ENCODE measurements around the gene TMEM221.

The TMEM221 gene

DNA sequence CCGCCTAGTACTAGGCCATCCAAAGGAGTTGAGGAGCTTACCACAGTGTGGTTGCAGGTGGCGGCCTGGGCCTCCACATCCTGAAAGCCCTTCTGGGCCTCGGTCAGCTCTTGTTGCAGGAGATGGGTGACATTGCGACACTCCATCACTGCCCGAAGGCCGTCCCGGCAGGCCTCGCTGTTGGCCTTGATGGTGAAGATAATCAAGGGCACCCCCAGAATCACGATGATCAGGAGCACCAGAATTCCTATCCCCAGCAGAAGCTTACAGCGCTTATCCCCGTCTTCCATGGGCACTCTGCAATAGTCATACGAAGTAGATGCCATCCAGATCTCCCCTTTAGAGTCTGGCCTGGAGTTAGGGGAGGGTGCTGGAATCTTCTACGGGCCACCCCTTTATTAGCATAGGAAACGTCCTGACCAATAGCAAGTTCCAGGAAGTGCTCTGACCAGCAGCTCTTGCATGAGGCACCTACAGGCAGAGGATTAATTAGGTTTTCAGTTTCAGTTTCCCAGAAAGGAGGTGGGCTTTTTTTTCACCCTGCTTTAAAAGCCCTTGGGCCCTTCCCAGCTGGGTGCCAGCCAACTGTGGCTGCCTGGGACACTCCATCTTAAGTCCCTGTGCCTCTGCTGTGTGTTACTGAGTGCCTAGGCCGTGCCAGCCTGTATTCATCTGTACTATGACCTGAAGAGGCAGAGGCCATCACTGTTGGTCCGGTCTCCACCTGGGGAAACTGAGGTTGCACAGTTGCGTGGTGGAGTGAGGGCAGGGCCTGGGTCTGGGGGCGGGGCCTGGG is 43.0 kb downstream of the TMEM221 start, which contains the start of gene BST2:
BST2 (minus strand) TSS at position 381 of the 796 bp plus-strand sequence; CDS start at position 326, 55 bp downstream.
- DNase-seq: peak; percentile 83 to 87

DNA sequence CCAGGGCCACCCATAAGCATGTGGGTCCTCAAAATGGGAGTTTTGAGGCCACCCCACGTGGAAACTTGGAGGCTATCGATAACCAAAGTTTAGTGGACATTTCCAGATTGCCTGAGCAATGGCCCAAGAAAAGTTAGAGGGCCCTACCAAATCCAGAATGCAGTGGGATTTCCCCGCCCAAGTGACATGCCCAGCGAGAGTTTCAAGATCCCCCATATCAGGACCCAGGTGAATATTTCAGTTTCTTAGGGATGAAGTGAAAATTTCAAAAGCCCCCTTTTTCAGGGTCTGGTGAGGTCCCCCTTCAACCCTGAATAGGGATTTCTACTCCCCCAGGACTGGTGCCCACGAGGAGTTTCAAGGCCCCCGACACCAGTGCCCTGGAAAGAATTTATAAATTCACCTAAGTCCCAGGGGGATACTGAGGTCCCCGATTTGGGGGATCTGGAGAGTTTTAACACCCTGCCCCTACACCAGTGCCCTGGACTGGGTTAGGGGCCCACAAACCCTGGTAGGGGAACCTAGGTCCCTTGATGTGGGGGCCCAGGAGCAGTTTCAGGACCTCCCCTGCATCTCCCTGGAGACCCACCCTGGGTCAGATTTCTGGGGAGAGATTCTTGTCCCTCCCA is 43.7 kb downstream of the TMEM221 start:
- no peak for DNase-seq

DNA sequence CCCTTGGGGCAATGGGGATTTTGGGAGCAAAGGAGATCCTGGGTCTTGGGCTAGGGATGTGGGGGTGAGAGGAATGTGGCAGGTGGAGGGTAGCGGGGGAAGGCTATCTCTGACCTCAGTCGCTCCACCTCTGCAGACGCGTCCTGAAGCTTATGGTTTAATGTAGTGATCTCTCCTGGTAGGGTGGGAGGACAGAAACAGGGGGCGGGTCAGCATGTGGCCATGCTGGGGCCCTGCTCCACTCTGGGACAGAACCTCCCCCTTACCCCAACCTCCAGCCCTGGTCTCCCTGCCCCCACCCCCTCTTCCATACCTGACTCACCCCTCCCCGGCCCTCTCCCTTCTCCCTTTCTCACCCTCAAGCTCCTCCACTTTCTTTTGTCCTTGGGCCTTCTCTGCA is 44.5 kb downstream of the TMEM221 start:
- no peak for DNase-seq

DNA sequence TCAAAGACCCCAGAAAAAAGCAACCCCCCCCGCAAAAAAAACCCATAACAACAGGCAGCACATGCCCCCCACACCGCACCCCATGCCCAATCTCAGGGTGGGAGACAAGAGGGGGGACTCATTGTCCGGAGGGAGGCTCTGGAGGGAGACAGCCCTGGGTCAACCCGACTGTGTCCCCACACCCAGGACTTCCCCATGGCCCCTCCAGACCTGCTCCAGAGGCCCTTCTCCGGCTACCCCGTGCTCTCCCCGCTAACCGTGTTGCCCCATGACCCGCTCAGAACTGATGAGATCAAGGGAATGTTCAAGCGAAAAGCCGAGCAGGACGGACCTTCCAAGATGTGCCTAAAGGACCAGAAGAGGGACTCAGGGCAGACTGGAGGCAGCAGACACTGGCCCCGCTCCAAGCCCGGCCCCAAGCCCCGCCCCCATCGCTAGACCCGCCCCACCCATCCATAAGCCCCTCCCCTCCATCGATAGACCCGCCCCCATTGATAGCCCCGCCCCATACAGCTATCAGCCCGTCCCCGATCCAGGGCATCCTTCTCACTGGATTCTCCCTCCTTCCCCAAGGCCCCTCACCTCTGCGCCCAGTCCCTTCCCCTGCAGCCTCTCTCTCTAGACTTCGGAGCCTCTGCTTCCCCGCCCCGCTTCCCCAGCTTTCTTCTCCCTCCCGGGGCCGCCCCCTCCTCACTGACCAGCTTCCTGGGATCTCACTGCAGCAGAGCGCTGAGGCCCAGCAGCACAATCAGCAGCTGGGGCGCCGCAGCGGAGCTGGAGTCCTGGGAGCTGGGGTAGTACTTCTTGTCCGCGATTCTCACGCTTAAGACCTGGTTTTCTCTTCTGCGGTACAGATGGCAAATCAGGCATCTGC is 45.2 kb downstream of the TMEM221 start:
- DNase-seq: peak; percentile 9 to 18

DNA sequence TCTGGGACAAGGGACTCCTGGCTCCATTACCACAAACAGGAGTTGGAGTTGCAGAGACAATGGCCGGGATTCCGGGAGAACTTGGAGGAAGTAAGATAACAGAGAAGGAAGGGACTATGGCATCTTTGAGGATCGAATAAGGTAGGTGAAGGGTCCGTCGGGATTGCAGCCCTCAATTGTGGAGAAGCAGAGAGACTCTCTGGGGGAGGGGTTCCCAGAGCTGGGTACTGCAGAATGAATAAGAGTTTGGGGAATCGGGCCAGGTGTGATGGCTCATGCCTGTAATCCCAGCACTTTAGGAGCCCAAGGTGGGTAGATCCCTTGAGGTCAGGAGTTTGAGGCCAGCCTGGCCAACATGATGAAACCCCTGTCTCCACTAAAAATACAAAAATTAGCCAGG is 46.8 kb downstream of the TMEM221 start:
- no peak for DNase-seq

DNA sequence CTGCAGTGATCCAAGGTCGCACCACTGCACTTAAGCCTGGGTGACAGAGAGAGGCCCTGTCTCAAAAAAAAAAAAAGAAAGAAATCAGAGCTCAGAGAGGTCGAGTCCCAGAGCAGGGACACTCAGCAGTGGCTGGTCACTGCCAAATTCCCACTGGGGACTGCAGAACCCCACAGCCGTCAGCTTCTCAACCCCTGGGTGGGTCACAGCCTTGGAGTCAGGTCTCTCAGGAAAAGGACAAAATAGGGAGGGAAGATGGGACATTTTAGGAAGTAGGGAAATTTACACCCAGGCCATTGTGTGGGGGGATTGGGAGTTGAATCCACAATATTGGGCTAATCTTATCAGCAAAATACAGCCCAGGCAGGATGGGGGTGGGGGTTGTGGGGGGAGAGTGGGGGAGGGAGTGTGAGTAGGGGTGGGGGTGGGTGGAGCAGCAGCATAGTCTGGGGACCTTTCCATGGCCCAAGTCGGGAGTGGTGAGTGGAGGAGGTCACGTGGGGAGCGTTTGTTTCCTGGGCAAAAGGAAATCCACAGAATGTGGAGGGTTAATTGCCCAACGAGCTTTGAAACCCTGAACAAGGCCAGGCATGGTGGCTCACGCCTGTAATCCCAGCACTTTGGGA is 49.5 kb downstream of the TMEM221 start:
- DNase-seq: no peak

DNA sequence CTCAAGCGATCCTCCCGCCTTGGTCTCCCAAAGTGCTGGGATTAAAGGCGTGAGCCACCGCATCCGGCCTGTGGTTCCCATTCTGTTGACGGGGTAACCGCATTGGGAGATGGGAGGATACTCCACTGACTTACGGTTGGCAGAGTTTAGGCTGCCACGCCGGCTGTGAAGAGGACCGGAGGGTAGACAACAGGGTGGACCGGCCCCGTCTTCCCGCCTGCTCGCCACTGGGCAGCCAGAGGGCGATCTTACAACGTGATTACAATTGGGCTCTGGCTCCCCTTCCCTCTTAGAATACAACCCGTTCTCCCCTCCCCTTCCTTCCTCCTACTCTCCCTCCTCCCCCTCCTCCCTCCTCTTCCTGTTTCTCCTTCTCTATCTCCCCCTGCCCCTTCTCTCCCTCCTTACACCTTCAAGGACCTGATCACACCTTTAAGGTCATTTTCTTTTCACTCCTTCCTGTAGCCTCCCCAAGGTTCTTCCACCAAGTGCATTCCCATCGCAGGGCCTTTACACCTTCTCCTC is 53.5 kb downstream of the TMEM221 start:
- peak; percentile 40 to 64 for DNase-seq

DNA sequence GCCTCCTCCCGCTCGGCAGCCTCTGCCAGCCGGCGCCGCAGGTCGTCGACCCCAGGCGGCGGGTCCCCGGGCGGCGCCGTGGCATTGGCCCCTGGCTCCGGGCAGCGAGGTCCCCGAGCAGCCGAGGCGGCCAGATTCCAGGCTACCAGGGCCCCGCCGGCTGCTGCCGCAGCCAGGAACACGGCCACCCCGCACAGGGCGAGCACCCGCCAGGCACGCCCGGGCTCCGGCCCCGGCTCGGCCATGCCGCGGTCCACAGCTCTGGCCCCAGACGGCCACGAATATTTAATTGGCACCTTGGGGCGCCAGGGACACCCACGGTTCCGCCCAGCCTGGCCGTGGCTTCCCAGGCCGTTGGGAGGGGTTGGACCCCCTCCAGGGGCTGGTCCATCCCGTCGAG is 54.6 kb downstream of the TMEM221 start, which contains the start of gene CCDC194:
CCDC194 (minus strand) TSS at position 283 of the 400 bp plus-strand sequence; CDS start at position 245, 38 bp downstream.
- DNase-seq: no peak

DNA sequence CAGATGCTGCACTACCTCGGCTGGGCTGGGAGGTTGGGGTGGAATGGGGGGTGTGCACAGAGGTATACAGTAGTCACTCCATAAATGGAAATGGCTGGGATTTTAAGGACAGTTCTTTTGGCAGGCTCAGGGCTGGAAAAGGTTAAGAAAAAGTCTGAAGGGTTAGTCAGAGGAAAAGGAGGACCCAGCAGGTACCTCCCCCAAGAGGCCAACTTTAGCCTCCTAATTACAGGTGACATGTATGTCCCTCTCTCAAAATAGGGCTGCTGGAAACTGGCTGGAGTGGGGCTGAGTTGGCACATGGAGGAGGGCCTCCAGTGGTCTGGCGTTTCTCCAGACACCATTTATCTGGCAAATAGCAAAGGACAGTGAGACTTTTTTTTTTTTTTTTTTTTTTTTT is 55.5 kb downstream of the TMEM221 start:
- DNase-seq: no peak

DNA sequence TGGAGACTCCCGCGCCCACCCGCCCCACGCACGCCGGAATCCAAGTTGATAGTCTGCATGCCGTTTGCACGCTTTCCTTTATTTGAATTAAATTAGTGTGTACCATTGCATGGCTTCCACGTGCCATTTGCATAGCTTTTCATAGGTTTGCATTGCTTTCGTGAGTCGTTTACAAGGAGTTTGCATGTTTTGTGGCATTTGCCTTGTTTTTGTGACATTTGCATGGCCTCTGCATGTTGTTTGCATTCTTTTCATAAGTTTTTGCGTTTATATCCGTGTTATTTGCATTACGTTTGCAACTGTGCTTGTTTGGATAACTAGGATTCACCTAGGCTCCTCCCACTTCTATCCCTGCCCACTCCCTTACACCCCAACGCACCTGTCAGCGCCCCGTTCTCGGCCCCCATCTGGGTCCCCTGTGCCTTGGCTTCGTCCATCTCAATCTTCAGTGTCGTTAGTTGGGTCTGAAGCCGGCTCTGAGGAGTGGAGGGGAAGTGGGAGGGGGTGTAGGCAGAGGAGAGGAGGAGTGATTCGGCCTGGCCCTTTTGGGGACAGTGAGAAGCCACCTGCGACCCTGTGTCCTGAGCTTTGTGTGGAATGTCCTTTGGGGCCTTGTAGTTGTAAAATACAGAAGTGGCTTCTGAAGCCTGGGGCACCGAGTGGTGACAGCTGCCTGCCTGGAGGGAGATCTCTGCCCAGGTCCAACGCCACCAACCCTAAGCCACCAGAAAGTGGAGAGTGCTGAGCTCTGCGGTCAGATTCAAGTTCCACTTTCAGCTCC is 56.9 kb downstream of the TMEM221 start:
- peak; percentile 56 to 72 for DNase-seq

DNA sequence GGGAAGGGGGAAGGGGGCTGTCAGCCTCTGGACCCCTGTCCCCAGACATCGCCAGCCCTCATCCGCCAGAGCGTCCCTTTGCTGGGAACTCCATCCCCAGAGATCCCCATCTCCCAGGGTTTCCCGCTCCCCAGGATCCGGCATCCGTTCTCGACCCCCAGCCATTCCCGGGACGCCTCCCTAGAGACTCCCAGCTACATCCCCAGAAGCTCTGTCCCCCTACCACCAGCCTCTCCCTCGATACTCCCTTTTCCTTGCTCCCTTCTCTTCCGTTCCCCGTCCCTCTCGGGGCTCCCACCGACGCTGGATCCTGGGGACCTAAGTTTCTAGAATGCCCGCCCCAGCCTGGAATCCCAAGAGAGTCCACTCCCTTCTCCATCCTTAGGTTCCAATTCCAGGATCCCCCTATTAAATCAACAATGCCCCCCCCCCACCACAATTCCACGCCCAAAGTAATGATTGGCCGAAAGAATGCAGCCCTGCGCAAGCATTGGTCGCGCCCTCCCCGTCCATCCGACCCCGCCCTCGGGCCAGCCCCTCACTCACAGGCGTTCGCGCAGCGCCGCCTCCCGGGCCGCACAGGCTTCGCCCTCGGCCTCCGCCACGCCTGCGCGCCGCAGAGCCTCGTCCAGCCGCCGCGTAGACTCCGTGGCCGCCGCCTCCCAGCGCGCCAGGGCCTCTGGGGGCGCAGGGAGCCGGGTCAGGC is 57.6 kb downstream of the TMEM221 start:
- DNase-seq: peak; percentile 85 to 93

DNA sequence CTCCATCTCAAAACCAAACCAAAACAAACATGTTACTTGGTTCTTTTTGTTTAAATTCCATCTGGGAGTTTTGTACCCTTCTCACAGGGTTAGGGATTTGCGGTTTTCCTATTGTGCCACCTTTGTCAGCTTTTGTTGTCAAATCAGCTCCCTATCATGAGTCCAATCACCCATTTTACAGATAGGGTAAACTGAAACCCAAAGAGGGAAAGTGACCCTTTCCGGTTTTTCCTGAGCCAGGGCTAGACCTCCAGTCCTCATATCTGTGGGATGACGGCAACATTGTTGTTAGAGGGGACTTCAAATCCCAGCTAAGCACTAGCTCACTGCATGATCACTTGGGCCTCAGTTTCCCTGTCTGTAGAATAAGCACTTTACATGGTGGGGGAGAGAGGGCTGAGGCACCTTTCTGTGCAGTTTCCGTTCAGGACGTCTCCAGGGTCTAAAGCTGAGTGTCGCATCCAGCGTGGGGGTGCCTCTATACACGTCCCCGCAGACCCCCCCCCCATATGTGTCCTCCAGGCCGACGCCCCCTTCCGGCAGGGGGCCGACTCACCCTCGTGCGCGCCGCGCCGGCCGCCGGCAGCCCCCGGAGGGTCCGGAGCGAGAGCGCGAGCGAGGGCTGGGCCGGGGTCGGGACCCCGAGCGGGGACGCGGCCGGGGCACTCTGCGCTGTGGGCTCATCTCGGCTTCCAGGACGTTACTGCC is 58.4 kb downstream of the TMEM221 start:
- no peak for DNase-seq

DNA sequence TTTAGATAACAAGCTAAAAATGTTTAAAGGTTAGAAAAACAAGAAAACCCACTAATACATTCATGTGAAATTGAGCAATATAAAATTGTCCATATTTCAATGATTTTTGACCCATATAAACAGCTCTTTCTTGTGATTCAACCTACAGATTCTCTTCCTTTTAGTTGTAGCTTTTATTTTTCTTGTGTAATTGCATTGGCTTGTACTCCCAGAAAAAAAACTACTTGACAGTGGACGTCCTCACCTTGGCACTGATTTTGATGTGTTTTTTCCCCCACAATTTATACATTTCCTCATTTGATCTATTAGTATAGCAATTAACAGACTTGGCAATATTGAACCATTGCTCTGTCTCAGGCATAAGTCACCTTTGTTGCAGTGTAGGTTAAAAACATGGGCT is 59.2 kb downstream of the TMEM221 start:
- no peak for DNase-seq

DNA sequence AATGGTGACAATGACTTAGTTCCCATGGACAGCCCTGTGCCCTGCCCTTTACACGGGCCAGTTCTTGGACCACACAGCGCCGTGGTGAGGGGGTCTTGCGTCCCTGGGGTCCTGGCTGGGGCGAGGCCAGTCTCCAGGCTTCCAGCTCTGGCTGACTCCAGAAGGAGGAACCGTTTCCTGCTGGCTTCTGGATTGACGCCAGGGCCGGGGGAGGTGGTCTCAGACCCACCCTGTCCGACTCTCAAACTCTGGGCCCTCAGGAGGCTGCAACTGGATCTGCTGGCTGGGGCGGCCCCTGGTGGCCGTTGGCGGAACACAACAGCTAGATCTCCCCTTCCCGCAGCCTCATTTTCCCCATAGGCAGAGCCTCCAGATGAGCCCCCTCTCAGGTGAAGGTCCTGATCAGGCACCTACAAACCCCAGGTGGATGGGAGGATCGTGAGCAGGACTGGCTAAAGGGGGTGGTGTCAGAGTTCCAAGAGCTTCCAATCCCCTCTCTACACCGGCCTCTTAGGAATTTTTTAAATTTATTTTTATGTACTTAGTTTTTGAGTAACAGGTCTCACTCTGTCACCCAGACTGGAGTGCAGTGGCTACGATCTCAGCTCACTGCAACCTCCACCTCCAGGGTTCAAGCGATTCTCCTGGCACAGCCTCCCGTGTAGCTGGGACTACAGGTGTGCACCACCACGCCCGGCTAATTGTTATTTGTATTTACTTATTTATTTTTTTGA is 62.4 kb downstream of the TMEM221 start:
- peak; percentile 42 to 52 for DNase-seq
